ENCODE data around the gene MTMR3.

The MTMR3 gene

GRCh38 chr22:30016596-30016995 lies 133.6 kb downstream of the MTMR3 start:
- no peak overlapping the region for H3K27ac ChIP-seq
- no peak for TF ChIP-seq ZFX (IDR thresholded peaks at IDR 0.05; ENCODE audit: borderline replicate concordance)
- no peak for TF ChIP-seq CTCF (IDR thresholded peaks at IDR 0.05)

DNA sequence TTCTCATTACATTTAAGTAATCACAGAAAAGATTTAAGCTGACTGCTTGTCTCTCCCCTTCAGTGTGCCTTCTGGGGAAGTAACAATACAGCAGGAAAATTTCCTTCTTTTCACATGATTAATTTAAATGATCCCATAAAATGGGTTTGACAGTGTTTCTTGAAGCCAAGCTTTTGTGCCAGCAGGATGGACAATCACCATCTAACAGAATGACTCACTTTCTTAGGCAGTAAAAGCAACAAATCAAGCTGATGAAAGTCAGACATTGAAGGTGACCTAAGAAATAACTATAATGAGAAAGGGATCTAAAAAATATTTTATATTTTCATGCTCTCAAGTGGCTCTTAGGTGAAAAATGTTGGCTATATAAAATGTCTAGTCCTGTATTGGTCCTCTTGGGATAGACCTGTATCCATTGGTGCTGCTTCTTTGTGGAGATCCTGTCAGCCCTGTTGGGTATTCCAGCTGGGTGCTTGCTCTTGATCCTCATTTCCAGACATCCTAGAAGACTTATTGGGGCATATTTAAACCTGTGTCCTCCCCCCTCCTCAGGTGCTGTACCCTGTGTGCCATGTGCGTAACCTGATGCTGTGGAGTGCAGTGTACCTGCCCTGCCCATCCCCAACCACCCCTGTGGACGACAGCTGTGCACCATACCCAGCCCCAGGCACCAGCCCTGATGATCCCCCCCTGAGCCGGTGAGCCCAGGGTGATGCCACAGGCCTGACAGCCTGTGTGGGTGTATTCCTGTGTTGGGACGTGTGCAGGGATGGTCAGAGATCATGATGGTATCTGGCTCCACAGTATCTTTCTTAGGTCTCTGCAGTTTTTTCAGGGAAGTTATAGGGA lies 134.6 kb downstream of the MTMR3 start:
- TF ChIP-seq ZFX (IDR thresholded peaks at IDR 0.05; ENCODE audit: borderline replicate concordance) = no peak
- no peak for TF ChIP-seq CTCF (IDR thresholded peaks at IDR 0.05)

DNA sequence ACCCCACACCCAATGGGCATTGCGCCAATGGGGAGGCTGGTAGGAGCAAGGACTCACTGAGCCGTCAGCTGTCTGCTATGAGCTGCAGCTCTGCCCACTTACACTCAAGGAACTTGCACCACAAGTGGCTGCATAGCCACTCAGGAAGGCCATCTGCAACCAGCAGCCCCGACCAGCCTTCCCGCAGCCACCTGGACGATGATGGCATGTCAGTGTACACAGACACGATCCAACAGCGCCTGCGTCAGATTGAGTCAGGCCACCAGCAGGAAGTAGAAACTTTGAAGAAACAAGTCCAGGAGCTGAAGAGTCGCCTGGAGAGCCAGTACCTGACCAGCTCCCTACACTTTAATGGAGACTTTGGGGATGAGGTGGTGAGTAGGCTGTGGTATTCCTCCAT lies 137.5 kb downstream of the MTMR3 start:
- H3K27ac ChIP-seq = no peak overlapping the region
- no peak for TF ChIP-seq CTCF (IDR thresholded peaks at IDR 0.05)
- TF ChIP-seq ZFX (IDR thresholded peaks at IDR 0.05; ENCODE audit: borderline replicate concordance) = no peak

More for the DNA sequence above, 134.6 kb downstream of the MTMR3 start:
- no peak overlapping the region for H3K27ac ChIP-seq

- TF ChIP-seq CTCF (IDR thresholded peaks at IDR 0.05) (no peak), ZFX (IDR thresholded peaks at IDR 0.05; ENCODE audit: borderline replicate concordance) (no peak)
- H3K27ac ChIP-seq = no peak overlapping the region
These were observed 138.4 kb downstream of the MTMR3 start for GRCh38 chr22:30021338-30021737.

- H3K27ac ChIP-seq = no peak overlapping the region
- TF ChIP-seq ZFX (IDR thresholded peaks at IDR 0.05; ENCODE audit: borderline replicate concordance) (no peak), CTCF (IDR thresholded peaks at IDR 0.05) (no peak)
These were observed 139.1 kb downstream of the MTMR3 start for GRCh38 chr22:30021881-30022619.

DNA sequence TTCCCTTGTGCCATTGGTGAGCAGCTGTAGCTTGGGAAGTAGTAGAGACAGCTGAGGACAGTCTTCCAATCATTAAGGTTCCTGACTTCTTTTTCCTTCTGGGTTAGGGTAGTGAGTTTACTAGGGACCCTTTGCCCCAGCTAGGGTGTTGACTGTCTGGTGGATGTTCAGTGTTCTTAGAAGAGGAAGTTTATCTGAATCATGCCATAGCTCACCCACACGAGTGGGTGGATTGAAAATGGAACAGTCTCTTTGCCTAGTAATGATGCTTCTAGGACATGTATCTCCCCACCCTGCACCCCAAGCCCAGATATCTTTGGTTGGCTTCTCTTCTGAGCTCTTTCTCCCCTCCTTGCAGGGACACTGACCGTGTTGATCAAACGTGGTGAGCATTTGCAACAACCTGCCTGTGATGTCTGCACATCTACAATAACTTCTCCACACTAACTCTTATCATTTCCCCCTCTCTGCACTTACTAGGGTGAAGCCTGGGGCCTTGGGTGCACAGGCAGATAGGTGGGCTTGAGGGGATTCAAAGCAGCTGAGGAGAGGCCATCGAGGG lies 140.2 kb downstream of the MTMR3 start:
- no peak overlapping the region for H3K27ac ChIP-seq
- TF ChIP-seq ZFX (IDR thresholded peaks at IDR 0.05; ENCODE audit: borderline replicate concordance) = no peak
- TF ChIP-seq CTCF (IDR thresholded peaks at IDR 0.05) = no peak

Data from 22Rv1 (cell line).